ENCODE results near the gene PGM3. TPM values are rescaled to one million over a fixed set of nuclear protein-coding genes. Genes with fewer than 3 reads are reported as not detected.

Gene PGM3
- total RNA-seq, 1 experiment from 2014 or later, result 55.4 TPM

DNA sequence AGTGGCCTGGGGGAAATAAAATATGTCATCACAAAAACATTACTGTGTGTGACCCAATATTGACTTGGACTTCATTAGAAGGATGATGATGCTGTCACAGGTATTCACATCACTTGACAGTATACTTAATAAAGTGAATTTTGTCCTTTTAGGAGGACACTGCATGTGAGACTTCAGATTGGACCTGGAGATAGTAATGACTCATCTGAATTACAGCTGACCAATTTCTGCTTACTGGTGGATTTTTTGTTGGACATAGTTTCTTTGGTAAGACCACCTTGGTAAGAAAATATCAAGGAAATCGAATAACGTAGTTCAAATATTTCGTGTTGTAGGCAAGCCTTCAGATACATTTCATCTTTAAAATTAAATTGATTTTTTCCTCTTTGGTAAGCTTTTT, 68.5 kb downstream of the PGM3 start:
- no TSS peak for BruUV-seq (replicated peaks)
- POLR2A ChIA-PET (ENCODE audit: low non-redundant PET), result no interaction called here

GRCh38 chr6:83119742-83120300, 73.2 kb downstream of the PGM3 start:
- BruUV-seq (replicated peaks), result no TSS peak
- no peaks in the 10 kb centered on the region for H3K9me3 ChIP-seq (ENCODE audit: low read depth, low read length, poor library complexity, severe bottlenecking)
- POLR2A ChIA-PET (ENCODE audit: low non-redundant PET), result no interaction called here

More for the DNA sequence above, 68.5 kb downstream of the PGM3 start:
- peaks cover 44% of the 10 kb centered on the region for H3K36me3 ChIP-seq (ENCODE audit: insufficient read depth, low read length, poor library complexity, severe bottlenecking)
- no peak overlapping the region for H3K4me3 ChIP-seq (ENCODE audit: low read depth, low read length, poor library complexity, severe bottlenecking)
- no peak overlapping the region for H3K27ac ChIP-seq (ENCODE audit: low read depth, low read length, poor library complexity, severe bottlenecking)
- TF ChIP-seq, protein P1, sequence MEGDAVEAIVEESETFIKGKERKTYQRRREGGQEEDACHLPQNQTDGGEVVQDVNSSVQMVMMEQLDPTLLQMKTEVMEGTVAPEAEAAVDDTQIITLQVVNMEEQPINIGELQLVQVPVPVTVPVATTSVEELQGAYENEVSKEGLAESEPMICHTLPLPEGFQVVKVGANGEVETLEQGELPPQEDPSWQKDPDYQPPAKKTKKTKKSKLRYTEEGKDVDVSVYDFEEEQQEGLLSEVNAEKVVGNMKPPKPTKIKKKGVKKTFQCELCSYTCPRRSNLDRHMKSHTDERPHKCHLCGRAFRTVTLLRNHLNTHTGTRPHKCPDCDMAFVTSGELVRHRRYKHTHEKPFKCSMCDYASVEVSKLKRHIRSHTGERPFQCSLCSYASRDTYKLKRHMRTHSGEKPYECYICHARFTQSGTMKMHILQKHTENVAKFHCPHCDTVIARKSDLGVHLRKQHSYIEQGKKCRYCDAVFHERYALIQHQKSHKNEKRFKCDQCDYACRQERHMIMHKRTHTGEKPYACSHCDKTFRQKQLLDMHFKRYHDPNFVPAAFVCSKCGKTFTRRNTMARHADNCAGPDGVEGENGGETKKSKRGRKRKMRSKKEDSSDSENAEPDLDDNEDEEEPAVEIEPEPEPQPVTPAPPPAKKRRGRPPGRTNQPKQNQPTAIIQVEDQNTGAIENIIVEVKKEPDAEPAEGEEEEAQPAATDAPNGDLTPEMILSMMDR (conservative IDR thresholded peaks at IDR 0.05; ENCODE audit: low read depth, low read length), result no peak
- H3K27me3 ChIP-seq (replicated peaks; ENCODE audit: insufficient read depth, low read depth, low read length, poor library complexity), result no peaks in the 10 kb centered on the region
- intact Hi-C loops (cut with micrococcal nuclease; ENCODE audit: unreplicated experiment), result no loop called here
- H3K9me3 ChIP-seq (ENCODE audit: low read depth, low read length, poor library complexity, severe bottlenecking), result no peaks in the 10 kb centered on the region
- DNase-seq (ENCODE audit: low spot score), result no peak
- CTCF ChIA-PET, result no interaction called here
- no peaks in the 10 kb centered on the region for H3K4me1 ChIP-seq (ENCODE audit: insufficient read depth, low read length, poor library complexity, severe bottlenecking)

DNA sequence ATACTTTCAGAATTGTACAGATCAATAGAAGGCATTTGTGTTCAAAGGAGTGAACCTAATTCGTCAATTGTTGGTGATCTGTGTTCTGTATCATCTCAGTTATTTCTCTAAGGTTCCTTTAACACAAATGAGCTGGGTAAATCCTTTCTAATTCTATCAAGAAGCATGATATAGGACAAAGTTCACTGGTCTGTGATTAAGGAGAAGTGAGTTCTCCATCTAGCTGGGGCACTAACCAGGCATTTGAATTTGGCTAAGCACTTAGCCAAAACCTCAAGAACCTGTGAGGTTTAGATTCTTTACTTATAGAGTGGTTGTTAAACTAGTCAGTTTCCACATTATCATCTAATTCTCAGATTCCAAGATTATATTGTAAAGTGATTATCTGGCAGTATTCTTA, 75.3 kb downstream of the PGM3 start:
- no peak for DNase-seq (ENCODE audit: low spot score)
- Histone ChIP-seq H3K27ac (ENCODE audit: low read depth, low read length, poor library complexity, severe bottlenecking) (no peak overlapping the region), H3K4me1 (ENCODE audit: insufficient read depth, low read length, poor library complexity, severe bottlenecking) (no peaks in the 10 kb centered on the region), H3K27me3 (replicated peaks; ENCODE audit: insufficient read depth, low read depth, low read length, poor library complexity) (no peaks in the 10 kb centered on the region), H3K9me3 (ENCODE audit: low read depth, low read length, poor library complexity, severe bottlenecking) (no peaks in the 10 kb centered on the region), H3K4me3 (ENCODE audit: low read depth, low read length, poor library complexity, severe bottlenecking) (no peak overlapping the region), H3K36me3 (ENCODE audit: insufficient read depth, low read length, poor library complexity, severe bottlenecking) (peaks cover 3% of the 10 kb centered on the region)
- no TSS peak for BruUV-seq (replicated peaks)
- no peak for TF ChIP-seq EZH2 (IDR thresholded peaks at IDR 0.05; ENCODE audit: borderline replicate concordance, low read depth, low read length, poor library complexity, severe bottlenecking)
- TF ChIP-seq, protein P1 (conservative IDR thresholded peaks at IDR 0.05; ENCODE audit: low read depth, low read length), result no peak
- intact Hi-C loops (cut with micrococcal nuclease; ENCODE audit: unreplicated experiment), result no loop called here
- ChIA-PET POLR2A (ENCODE audit: low non-redundant PET) (interaction anchor here (0.7 kb wide), 1 partner anchor 641 kb away, joined by 4 read pairs; no protein-coding TSS in a partner anchor), CTCF (no interaction called here)

More at GRCh38 chr6:83119742-83120300, 73.2 kb downstream of the PGM3 start:
- Histone ChIP-seq H3K36me3 (ENCODE audit: insufficient read depth, low read length, poor library complexity, severe bottlenecking) (peaks cover 11% of the 10 kb centered on the region), H3K27ac (ENCODE audit: low read depth, low read length, poor library complexity, severe bottlenecking) (no peak overlapping the region), H3K4me1 (ENCODE audit: insufficient read depth, low read length, poor library complexity, severe bottlenecking) (no peaks in the 10 kb centered on the region), H3K27me3 (replicated peaks; ENCODE audit: insufficient read depth, low read depth, low read length, poor library complexity) (no peaks in the 10 kb centered on the region), H3K4me3 (ENCODE audit: low read depth, low read length, poor library complexity, severe bottlenecking) (no peak overlapping the region)
- CTCF ChIA-PET, result no interaction called here
- intact Hi-C loops (cut with micrococcal nuclease; ENCODE audit: unreplicated experiment), result no loop called here
- TF ChIP-seq, protein P1 (conservative IDR thresholded peaks at IDR 0.05; ENCODE audit: low read depth, low read length), result no peak
- TF ChIP-seq EZH2 (IDR thresholded peaks at IDR 0.05; ENCODE audit: borderline replicate concordance, low read depth, low read length, poor library complexity, severe bottlenecking), result no peak
- DNase-seq (ENCODE audit: low spot score), result no peak

Other genes starting within 250 kb of the PGM3 start
- gene UBE3D, start 127.4 kb downstream of the PGM3 start, total RNA-seq (2021), result 35.6 and 38.0 TPM in 2 replicates
- gene DOP1A, start 125.6 kb downstream of the PGM3 start, total RNA-seq (2021), result 25.1 and 31.9 TPM in 2 replicates
- gene RWDD2A, start 92 bp upstream of the PGM3 start, total RNA-seq (2021), result 2.4 and 3.6 TPM in 2 replicates
- 78.3 and 78.8 TPM in 2 replicates for gene ME1, start 237.8 kb upstream of the PGM3 start, total RNA-seq (2021)

All from A673 (cell line).